Panc1 (cell line): ENCODE results near the gene ENTPD2. TPM values are rescaled to one million over a fixed set of nuclear protein-coding genes. Genes with fewer than 3 reads are reported as not detected.

Experiments
- ATAC-seq: fragments of 200-7000 bp; cut with Tn5 transposase; 2 replicates; pipeline ENCODE4 v1.9.1; 2020; ENCODE audit warnings: mild to moderate bottlenecking, moderate library complexity
- BruUV-seq: library from RNA; stranded (reverse); fragments of 400-500 nt; replicated peaks from 2 replicates; lab custom pipeline; 2021; lab: Mats Ljungman, UMichigan
- CTCF ChIA-PET: fragments of 300-600 bp; sonication (Branson Sonifier 250); formaldehyde crosslinking; loops from one replicate; lab custom pipeline; 2022; ENCODE audit warnings: antibody characterized with exemption; lab: Charles Lee
- POLR2A ChIA-PET: fragments of 300-600 bp; sonication (Branson Sonifier 250); formaldehyde crosslinking; loops from one replicate; lab custom pipeline; 2022; ENCODE audit warnings: antibody characterized with exemption; lab: Charles Lee
- DNase-seq: peaks from one replicate; pipeline ENCODE4 v3.0.0-alpha.2; 2010; ENCODE audit warnings: low read depth, low spot score
- H3K27ac ChIP-seq: 2 replicates; pipeline ENCODE4 v1.5.1; 2011; ENCODE audit warnings: mild to moderate bottlenecking, low read length, inconsistent platforms
- H3K27me3 ChIP-seq: fragments of 200-500 bp; sonication (Bioruptor generic); 2 replicates; pipeline ENCODE4 v1.6.0; 2014; ENCODE audit warnings: low read length, inconsistent platforms; ENCODE audit not compliant: control insufficient read depth, insufficient read depth
- H3K36me3 ChIP-seq: fragments of 200-500 bp; sonication (Bioruptor generic); 2 replicates; pipeline ENCODE4 v1.5.1; 2014; ENCODE audit warnings: inconsistent platforms, mild to moderate bottlenecking, low read length, moderate library complexity; ENCODE audit not compliant: control insufficient read depth, insufficient read depth
- H3K4me1 ChIP-seq: 2 replicates; pipeline ENCODE4 v1.5.1; 2011; ENCODE audit warnings: inconsistent platforms, mild to moderate bottlenecking, low read length, moderate library complexity; ENCODE audit not compliant: control insufficient read depth, insufficient read depth
- H3K4me3 ChIP-seq, 2 experiments: 2 replicates each; pipeline ENCODE4 v1.5.1; 2011 to 2012; ENCODE audit warnings: low read depth in 2 of 2, low read length in 2 of 2, mild to moderate bottlenecking in 2 of 2, inconsistent platforms in 1 of 2, moderate library complexity in 1 of 2
- H3K9me3 ChIP-seq: fragments of 200-500 bp; sonication (Bioruptor generic); 2 replicates; pipeline ENCODE4 v1.5.1; 2014; ENCODE audit warnings: low read depth, mild to moderate bottlenecking, inconsistent platforms, low read length, moderate library complexity; ENCODE audit not compliant: control insufficient read depth, insufficient read depth
- POLR2AphosphoS5 ChIP-seq: IDR thresholded peaks from 2 replicates; pipeline ENCODE4 v1.6.1; 2012; ENCODE audit warnings: mild to moderate bottlenecking, low read depth, low read length, moderate library complexity
- SIN3A ChIP-seq: IDR thresholded peaks from 2 replicates; pipeline ENCODE4 v1.6.1; 2012; ENCODE audit warnings: low read depth, mild to moderate bottlenecking, low read length, moderate library complexity, borderline replicate concordance; ENCODE audit not compliant: insufficient read depth
- TCF7L2 ChIP-seq: IDR thresholded peaks from 2 replicates; pipeline ENCODE4 v1.6.1; 2011; ENCODE audit warnings: mild to moderate bottlenecking, low read depth, low read length, inconsistent platforms
- in situ Hi-C: cut with HindIII; loops from 2 replicates; pipeline ENCODE4 v1.10.0; 2016; ENCODE audit warnings: low sequenced_read_pairs, low pct_unique_long_range_greater_than_20kb
- intact Hi-C: fragments of 100-400 bp; cut with micrococcal nuclease; formaldehyde crosslinking; loops from one replicate; pipeline ENCODE4 v1.10.0; 2022; ENCODE audit not compliant: unreplicated experiment
- total RNA-seq: library from RNA; stranded (reverse); gene quantifications from one replicate; pipeline ENCODE4 v1.2.1, GENCODE V29; 2021; ENCODE audit not compliant: unreplicated experiment
- TF ChIP-seq, protein P1 (sequence below), 2 experiments: IDR thresholded peaks; 2 replicates each; pipeline ENCODE4 v1.6.1; 2011 to 2012; ENCODE audit warnings: low read depth in 2 of 2, control low read depth in 1 of 2, low read length in 1 of 2, mild to moderate bottlenecking in 1 of 2, moderate library complexity in 1 of 2; ENCODE audit not compliant: insufficient read depth in 1 of 2
- TF ChIP-seq, protein P2 (sequence below): fragments of 450-650 bp; IDR thresholded peaks from 2 replicates; pipeline ENCODE4 v1.5.1; 2017; ENCODE audit warnings: mild to moderate bottlenecking

ENTPD2 gene
- total RNA-seq, 1 experiment from 2014 or later: 2.8 TPM

DNA sequence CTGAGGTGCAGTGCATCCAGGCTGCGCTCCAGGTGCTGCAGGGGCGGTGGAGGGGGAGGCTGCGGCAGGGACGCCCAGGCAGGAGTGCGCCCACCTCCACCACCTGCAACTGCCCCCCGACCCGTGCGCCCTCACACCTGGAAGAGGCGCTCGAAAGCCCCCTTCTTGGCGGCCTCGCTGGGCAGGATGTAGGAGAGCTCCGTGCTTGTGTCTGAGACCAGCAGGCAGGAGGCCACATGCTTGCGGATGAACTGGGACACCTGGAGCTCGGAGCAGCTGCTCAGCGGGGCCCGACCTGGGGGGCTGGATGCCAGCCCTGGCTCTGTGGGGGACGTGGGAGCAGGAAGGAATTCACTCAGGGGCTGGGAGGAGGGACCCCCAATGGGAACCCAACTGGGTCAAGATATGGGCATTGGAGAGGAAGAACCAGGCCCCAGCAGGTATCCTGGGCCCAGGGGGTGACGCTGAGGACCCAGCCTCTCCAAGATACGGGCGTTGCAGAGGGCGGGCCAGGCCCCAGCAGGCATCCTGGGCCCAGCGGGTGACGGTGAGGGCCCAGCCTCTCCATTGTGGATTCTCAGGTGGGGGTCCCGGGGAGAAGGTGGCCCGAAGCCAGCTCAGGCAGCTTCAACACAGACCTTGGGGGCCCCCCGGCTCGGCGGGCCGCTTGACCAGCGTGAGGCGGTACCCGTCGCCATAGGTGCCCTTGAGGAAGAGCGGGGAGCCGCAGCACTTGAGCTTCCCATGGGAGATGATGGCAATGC is 38.9 kb downstream of the ENTPD2 start:
- ChIA-PET CTCF (interaction anchor here (0.7 kb wide), 1 partner anchor 45 kb away, joined by 4 read pairs; no protein-coding TSS in a partner anchor), POLR2A (no interaction called here)
- no peak for DNase-seq
- ATAC-seq: no peak
- Histone ChIP-seq H3K36me3 (no peaks in the 10 kb centered on the region), H3K4me3 (no peak overlapping the region), H3K4me1 (no peaks in the 10 kb centered on the region), H3K9me3 (no peaks in the 10 kb centered on the region), H3K27ac (no peak overlapping the region), H3K27me3 (no peaks in the 10 kb centered on the region)
- intact Hi-C loops: no loop called here
- TF ChIP-seq SIN3A (no peak), TCF7L2 (no peak)
- TF ChIP-seq, protein P1, sequence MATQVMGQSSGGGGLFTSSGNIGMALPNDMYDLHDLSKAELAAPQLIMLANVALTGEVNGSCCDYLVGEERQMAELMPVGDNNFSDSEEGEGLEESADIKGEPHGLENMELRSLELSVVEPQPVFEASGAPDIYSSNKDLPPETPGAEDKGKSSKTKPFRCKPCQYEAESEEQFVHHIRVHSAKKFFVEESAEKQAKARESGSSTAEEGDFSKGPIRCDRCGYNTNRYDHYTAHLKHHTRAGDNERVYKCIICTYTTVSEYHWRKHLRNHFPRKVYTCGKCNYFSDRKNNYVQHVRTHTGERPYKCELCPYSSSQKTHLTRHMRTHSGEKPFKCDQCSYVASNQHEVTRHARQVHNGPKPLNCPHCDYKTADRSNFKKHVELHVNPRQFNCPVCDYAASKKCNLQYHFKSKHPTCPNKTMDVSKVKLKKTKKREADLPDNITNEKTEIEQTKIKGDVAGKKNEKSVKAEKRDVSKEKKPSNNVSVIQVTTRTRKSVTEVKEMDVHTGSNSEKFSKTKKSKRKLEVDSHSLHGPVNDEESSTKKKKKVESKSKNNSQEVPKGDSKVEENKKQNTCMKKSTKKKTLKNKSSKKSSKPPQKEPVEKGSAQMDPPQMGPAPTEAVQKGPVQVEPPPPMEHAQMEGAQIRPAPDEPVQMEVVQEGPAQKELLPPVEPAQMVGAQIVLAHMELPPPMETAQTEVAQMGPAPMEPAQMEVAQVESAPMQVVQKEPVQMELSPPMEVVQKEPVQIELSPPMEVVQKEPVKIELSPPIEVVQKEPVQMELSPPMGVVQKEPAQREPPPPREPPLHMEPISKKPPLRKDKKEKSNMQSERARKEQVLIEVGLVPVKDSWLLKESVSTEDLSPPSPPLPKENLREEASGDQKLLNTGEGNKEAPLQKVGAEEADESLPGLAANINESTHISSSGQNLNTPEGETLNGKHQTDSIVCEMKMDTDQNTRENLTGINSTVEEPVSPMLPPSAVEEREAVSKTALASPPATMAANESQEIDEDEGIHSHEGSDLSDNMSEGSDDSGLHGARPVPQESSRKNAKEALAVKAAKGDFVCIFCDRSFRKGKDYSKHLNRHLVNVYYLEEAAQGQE (IDR thresholded peaks at IDR 0.05; ENCODE audit: insufficient read depth in 1 of 2, low read depth in 2 of 2, low read length in 1 of 2): no peak
- no TSS peak for BruUV-seq
- in situ Hi-C loops: no loop called here

DNA sequence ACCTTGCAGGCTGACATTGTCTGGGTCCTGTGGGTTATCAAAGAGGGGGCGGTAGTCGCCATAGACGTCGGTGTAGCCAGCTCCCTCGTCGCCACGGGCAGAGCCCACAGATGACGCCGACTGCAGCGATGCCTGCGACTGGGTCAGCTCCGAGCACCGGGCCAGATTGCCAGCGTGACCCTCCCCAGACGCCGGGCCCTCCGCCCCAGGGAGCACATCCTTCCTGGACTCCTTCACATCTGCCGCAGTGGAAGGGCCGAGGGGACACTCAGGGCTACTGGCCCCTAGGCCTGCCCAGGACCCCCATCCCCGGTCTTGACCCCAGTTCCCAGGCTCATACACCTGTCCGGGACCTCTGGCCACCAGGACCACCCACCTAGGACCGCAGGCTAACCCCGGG is 39.7 kb downstream of the ENTPD2 start:
- H3K9me3 ChIP-seq: no peaks in the 10 kb centered on the region
- in situ Hi-C loops (no loop called here), intact Hi-C loops (no loop called here)
- no TSS peak for BruUV-seq
- H3K27me3 ChIP-seq: no peaks in the 10 kb centered on the region
- DNase-seq (no peak), ATAC-seq (no peak)
- no peak for TF ChIP-seq TCF7L2
- TF ChIP-seq SIN3A: no peak
- no peak for TF ChIP-seq POLR2AphosphoS5
- TF ChIP-seq, protein P2, sequence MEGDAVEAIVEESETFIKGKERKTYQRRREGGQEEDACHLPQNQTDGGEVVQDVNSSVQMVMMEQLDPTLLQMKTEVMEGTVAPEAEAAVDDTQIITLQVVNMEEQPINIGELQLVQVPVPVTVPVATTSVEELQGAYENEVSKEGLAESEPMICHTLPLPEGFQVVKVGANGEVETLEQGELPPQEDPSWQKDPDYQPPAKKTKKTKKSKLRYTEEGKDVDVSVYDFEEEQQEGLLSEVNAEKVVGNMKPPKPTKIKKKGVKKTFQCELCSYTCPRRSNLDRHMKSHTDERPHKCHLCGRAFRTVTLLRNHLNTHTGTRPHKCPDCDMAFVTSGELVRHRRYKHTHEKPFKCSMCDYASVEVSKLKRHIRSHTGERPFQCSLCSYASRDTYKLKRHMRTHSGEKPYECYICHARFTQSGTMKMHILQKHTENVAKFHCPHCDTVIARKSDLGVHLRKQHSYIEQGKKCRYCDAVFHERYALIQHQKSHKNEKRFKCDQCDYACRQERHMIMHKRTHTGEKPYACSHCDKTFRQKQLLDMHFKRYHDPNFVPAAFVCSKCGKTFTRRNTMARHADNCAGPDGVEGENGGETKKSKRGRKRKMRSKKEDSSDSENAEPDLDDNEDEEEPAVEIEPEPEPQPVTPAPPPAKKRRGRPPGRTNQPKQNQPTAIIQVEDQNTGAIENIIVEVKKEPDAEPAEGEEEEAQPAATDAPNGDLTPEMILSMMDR: no peak
- TF ChIP-seq, protein P1 (IDR thresholded peaks at IDR 0.05; ENCODE audit: insufficient read depth in 1 of 2, low read depth in 2 of 2, low read length in 1 of 2): no peak
- H3K27ac ChIP-seq: no peak overlapping the region
- ChIA-PET POLR2A (no interaction called here), CTCF (no interaction called here)
- no peaks in the 10 kb centered on the region for H3K4me1 ChIP-seq
- no peaks in the 10 kb centered on the region for H3K36me3 ChIP-seq
- no peak overlapping the region for H3K4me3 ChIP-seq
